GM12875 (cell line): Measurements from ENCODE around the gene GFER.

ENCODE experiments used
- H3K4me3 ChIP-seq: one replicate; pipeline ENCODE4 v1.5.1; 2011; ENCODE audit warnings: low read depth, low read length, control low read depth
- TF ChIP-seq, protein P1 (sequence below): IDR thresholded peaks from 2 replicates; pipeline ENCODE4 v1.5.1; 2011; ENCODE audit warnings: low read depth, mild to moderate bottlenecking, control low read depth, inconsistent platforms, low read length, moderate library complexity, borderline replicate concordance; ENCODE audit not compliant: insufficient read depth

Gene GFER

DNA sequence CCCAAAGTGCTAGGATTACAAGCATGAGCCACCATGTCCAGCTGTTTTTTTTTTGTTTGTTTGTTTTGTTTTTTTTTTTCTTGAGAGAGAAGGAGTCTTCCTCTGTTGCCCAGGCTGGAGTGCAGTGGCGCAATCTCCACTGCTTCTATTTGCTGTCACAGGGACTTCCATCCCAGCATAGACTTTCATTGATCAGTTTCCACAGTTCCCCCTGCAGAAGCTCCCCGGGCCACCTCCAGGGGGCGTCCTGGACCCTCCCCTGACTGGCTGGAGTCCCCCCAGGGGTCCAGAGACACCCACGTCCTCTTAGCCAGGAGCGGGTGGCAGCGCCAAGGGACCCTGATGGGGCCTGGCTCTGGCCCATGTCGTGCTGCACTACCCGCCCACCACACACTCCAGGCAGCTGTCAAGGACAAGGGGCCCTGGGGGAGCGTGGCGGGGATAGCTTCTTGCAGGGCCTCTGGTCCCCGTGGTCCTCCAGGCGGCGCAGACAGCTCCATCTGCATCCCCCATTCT lies 32.5 kb downstream of the GFER start:
- TF ChIP-seq, protein P1, sequence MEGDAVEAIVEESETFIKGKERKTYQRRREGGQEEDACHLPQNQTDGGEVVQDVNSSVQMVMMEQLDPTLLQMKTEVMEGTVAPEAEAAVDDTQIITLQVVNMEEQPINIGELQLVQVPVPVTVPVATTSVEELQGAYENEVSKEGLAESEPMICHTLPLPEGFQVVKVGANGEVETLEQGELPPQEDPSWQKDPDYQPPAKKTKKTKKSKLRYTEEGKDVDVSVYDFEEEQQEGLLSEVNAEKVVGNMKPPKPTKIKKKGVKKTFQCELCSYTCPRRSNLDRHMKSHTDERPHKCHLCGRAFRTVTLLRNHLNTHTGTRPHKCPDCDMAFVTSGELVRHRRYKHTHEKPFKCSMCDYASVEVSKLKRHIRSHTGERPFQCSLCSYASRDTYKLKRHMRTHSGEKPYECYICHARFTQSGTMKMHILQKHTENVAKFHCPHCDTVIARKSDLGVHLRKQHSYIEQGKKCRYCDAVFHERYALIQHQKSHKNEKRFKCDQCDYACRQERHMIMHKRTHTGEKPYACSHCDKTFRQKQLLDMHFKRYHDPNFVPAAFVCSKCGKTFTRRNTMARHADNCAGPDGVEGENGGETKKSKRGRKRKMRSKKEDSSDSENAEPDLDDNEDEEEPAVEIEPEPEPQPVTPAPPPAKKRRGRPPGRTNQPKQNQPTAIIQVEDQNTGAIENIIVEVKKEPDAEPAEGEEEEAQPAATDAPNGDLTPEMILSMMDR: peak; percentile 65
- no peak overlapping the region for H3K4me3 ChIP-seq

- TF ChIP-seq, protein P1: no peak
- no peak within 1 kb of the TSS for H3K4me3 ChIP-seq
Observed at GRCh38 chr16:2019518-2019920, 35.5 kb downstream of the GFER start, which contains the start of gene NPW. NPW (plus strand) TSS chr16:2019785.

DNA sequence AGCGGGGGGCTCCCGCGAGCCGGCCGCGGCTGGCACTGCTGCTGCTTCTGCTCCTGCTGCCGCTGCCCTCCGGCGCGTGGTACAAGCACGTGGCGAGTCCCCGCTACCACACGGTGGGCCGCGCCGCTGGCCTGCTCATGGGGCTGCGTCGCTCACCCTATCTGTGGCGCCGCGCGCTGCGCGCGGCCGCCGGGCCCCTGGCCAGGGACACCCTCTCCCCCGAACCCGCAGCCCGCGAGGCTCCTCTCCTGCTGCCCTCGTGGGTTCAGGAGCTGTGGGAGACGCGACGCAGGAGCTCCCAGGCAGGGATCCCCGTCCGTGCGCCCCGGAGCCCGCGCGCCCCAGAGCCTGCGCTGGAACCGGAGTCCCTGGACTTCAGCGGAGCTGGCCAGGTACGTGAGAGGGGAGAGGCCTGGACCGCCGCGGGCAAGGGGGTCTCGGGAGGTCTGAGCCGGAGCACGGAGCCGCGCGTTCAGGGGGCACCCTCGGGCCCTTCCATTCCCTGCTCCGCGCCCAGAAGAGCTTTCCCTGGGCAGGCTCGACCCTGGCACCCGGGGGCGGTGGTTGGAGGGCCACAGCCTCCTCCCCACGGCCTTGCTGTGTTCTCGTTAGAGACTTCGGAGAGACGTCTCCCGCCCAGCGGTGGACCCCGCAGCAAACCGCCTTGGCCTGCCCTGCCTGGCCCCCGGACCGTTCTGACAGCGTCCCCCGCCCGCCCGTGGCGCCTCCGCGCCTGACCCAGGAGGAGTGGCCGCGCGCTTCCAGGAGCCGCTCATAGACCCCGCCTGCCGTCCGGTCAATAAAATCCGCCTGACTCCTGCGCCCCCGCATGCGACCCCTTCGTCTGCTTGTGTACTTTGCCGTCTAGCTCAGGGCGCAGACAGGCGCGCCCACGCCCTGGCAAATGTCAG lies 36.2 kb downstream of the GFER start:
- TF ChIP-seq, protein P1: no peak
- H3K4me3 ChIP-seq: no peak overlapping the region

- no peak overlapping the region for H3K4me3 ChIP-seq
Observed at GRCh38 chr16:2022723-2023091, 38.7 kb downstream of the GFER start.

DNA sequence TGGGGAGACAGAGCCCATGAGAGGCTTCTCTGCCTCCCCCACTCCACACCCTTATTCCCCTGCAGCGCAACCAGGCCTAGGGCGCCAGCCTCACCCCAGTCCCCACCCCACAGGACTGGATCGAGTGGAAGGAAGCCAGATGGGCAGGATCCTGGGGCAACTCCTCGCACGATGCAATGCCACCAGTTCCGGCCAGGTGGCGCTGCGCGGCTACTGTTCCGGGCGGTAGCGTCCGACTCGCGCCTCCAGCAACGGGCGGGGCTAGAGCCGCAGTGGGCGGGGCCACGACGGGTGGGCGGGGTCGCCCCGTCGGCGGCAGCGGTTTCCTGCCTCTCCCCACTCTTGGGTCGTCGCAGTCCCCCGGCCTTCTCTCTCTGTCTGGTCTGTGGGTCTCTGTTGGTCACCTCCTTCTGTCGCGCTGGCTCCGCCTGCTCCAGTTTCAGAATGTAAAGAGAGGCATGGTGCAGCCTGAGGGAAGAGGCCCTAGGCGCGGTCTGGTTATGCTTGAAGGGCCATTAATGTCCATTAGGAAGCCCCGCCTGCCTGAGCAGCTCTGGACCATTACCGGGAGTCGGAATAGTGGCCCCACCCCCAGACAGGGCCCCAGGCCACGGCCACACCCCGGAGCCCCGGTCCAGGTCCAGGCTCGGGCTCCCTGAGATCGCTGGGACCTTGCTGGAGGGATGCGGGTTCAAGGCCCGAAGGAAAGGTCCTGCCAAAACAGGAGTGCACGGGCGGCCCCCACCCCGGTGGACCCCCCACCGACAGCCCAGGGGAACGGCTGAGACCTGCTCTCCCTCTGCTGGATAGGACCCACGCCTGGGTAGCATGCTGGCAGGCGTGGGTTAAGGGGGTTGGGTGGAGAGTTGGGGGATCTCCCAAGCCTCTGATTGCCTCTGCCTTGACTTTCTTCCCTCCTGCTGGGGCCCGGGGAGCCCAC lies 39.4 kb downstream of the GFER start:
- peak overlapping the region; percentile 18 for H3K4me3 ChIP-seq
- TF ChIP-seq, protein P1: peak; percentile 98

More at GRCh38 chr16:2022723-2023091, 38.7 kb downstream of the GFER start:
- TF ChIP-seq, protein P1: no peak

DNA sequence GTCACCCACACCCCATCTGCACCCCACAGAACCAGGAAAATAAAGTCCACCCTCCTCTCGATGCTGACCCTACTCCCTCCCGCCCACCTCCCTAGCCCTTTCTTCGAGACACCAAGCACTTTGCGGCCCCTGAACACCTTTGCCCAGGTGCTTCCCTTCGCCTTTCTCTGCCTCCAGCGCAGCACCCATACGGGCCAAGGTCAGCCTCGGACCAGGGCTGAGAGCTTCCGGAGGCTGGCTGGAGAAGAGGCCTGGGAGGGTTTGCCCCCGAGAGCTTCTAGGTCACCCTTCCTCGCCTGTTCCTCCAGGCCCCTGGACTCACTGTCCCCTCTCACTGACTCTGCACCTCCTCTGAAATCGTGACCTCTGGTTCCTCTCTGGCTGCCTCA lies 40.0 kb downstream of the GFER start:
- TF ChIP-seq, protein P1: no peak
- no peak overlapping the region for H3K4me3 ChIP-seq
